ENCODE results near the gene FAM135A. TPM values are rescaled to one million over a fixed set of nuclear protein-coding genes. Genes with fewer than 3 reads are reported as not detected.

Gene FAM135A
- total and polyA plus RNA-seq, 2 of the 8 experiments (the other 6 are each of a cell fraction or from before 2014, with no cell fraction given), result 17.4 to 35.7 TPM

- H2BK15ac ChIP-seq (ENCODE audit: low read length), result no peak overlapping the region
- no peak overlapping the region for H2BK120ac ChIP-seq (replicated peaks; ENCODE audit: low read depth, low read length)
- H4K91ac ChIP-seq (replicated peaks; ENCODE audit: insufficient read length, low read length), result no peak overlapping the region
- H2AK5ac ChIP-seq (ENCODE audit: low read depth, low read length), result no peak overlapping the region
- H3K36me3 ChIP-seq (ENCODE audit: control insufficient read depth in 2 of 4, insufficient read depth in 4 of 4, low read length in 3 of 4), result peaks cover 0 to 27% (median 12%) of the 10 kb centered on the region in 4 experiments; a peak in 5 of 8 replicates
- no peak overlapping the region for H2BK5ac ChIP-seq (ENCODE audit: low read depth, low read length)
- no peak overlapping the region for H3K23ac ChIP-seq (ENCODE audit: insufficient read length)
- H4K5ac ChIP-seq (ENCODE audit: insufficient read length, low read depth, low read length), result no peak overlapping the region
- H3K4me3 ChIP-seq (ENCODE audit: extremely low read depth in 1 of 4, insufficient read depth in 2 of 4, low read depth in 3 of 4, low read length in 4 of 4), result no peak overlapping the region
- H3K79me1 ChIP-seq (ENCODE audit: low read depth, low read length), result no peaks in the 10 kb centered on the region
- no peaks in the 10 kb centered on the region for H3K27me3 ChIP-seq (replicated peaks in 1 of 4; ENCODE audit: control insufficient read depth in 3 of 4, extremely low read depth in 1 of 4, insufficient read depth in 3 of 4, low read length in 3 of 4)
- ChIA-PET POLR2A (ENCODE audit: partially characterized antibody) (interaction anchor here (0.7 kb wide), 1 partner anchor 48 kb away, joined by 3 read pairs; no protein-coding TSS in a partner anchor), CTCF (ENCODE audit: partially characterized antibody) (no interaction called here)
- H3K9me3 ChIP-seq (ENCODE audit: insufficient read depth in 2 of 2, low read depth in 1 of 2, low read length in 1 of 2), result peaks cover 9 to 10% of the 10 kb centered on the region in 2 experiments
- no peak overlapping the region for H4K8ac ChIP-seq (ENCODE audit: extremely low read depth, insufficient read depth, low read length)
- no peak overlapping the region for H3K4me2 ChIP-seq (ENCODE audit: insufficient read depth in 1 of 2, low read depth in 2 of 2, low read length in 2 of 2)
- no peaks in the 10 kb centered on the region for H4K20me1 ChIP-seq (replicated peaks in 1 of 2; ENCODE audit: control insufficient read depth in 1 of 2, insufficient read depth in 2 of 2, low read length in 2 of 2)
- H3K23me2 ChIP-seq (ENCODE audit: low read depth, low read length), result no peaks in the 10 kb centered on the region
- DNase-seq (ENCODE audit: low read depth in 1 of 2, low spot score in 2 of 2) (no peak), FAIRE-seq (no peak)
- no peak overlapping the region for H3K27ac ChIP-seq (ENCODE audit: low read depth, low read length)
- no peak overlapping the region for H3K18ac ChIP-seq (ENCODE audit: extremely low read depth, low read length)
- WGBS, 2 experiments (ENCODE audit: extremely low coverage in 1 of 2, insufficient coverage in 1 of 2, insufficient read length in 1 of 2, insufficient replicate concordance in 2 of 2, low coverage in 1 of 2, low lambda C conversion rate in 2 of 2, missing lambda C conversion rate in 1 of 2), result 100% methylated on average over 1 of the region's 1 CpG; no CpG with 5 or more reads in 1 of the 2 experiments
- H3K14ac ChIP-seq (ENCODE audit: insufficient read length), result no peak overlapping the region
- no peak overlapping the region for H2AFZ ChIP-seq (ENCODE audit: low read length)
- H3K9ac ChIP-seq (replicated peaks in 1 of 4; ENCODE audit: extremely low read depth in 1 of 4, low read depth in 3 of 4, low read length in 3 of 4), result no peak overlapping the region
- H3K4me1 ChIP-seq (replicated peaks in 1 of 4; ENCODE audit: control insufficient read depth in 3 of 4, insufficient read depth in 4 of 4, low read length in 3 of 4), result no peaks in the 10 kb centered on the region
- no peak overlapping the region for H2BK12ac ChIP-seq (ENCODE audit: low read depth, low read length)
- no peak overlapping the region for H3K4ac ChIP-seq (replicated peaks; ENCODE audit: insufficient read length, low read depth, low read length)
- no peak overlapping the region for H3K56ac ChIP-seq (replicated peaks; ENCODE audit: insufficient read length, low read depth, low read length)
- H2BK20ac ChIP-seq (ENCODE audit: low read length), result no peak overlapping the region
- H3K79me2 ChIP-seq (ENCODE audit: control insufficient read depth in 1 of 2, insufficient read depth in 2 of 2, low read length in 2 of 2), result no peaks in the 10 kb centered on the region
- TF ChIP-seq RXRA (IDR thresholded peaks at IDR 0.05; ENCODE audit: insufficient read depth, low read depth, low read length) (no peak), MAFK (IDR thresholded peaks at IDR 0.05; ENCODE audit: low read depth, low read length) (peak; percentile 51), TAF7 (optimal IDR thresholded peaks at IDR 0.05; ENCODE audit: borderline replicate concordance, low read depth, low read length) (no peak), JUND (IDR thresholded peaks at IDR 0.05; ENCODE audit: low read length) (no peak), TBP (IDR thresholded peaks at IDR 0.05; ENCODE audit: low read depth, low read length) (no peak), KDM1A (IDR thresholded peaks at IDR 0.05; ENCODE audit: borderline replicate concordance, low read length) (no peak), BACH1 (IDR thresholded peaks at IDR 0.05; ENCODE audit: low read length) (0 out of 2 replicates have a peak, but pooled peaks have one; percentile 42), TCF12 (IDR thresholded peaks at IDR 0.05; ENCODE audit: low read depth, low read length) (no peak), GTF2F1 (IDR thresholded peaks at IDR 0.05; ENCODE audit: borderline replicate concordance, low read depth, low read length) (no peak), ATF2 (IDR thresholded peaks at IDR 0.05; ENCODE audit: low read length) (no peak), POLR2AphosphoS5 (IDR thresholded peaks at IDR 0.05; ENCODE audit: low read depth, low read length) (no peak), ZNF274 (IDR thresholded peaks at IDR 0.05; ENCODE audit: borderline replicate concordance, extremely low read depth, low read length) (no peak), CHD1 (IDR thresholded peaks at IDR 0.05; ENCODE audit: low read depth, low read length) (no peak)
Measured at GRCh38 chr6:70503813-70504465, 90.6 kb downstream of the FAM135A start.

All from H1 (cell line).